Psoas muscle (tissue), 8 donors: Measurements from ENCODE around the gene CEP135. TPM values are rescaled to one million over a fixed set of nuclear protein-coding genes. Genes with fewer than 3 reads are reported as not detected.

Experiments
- ATAC-seq, 4 donors: fragments of 200-7000 bp; cut with Tn5 transposase; one replicate each; pipeline ENCODE4 v1.9.1; 2020; ENCODE audit warnings: moderate library complexity in 3 of 4, mild to moderate bottlenecking in 2 of 4
- DNase-seq, 2 donors: peaks; one replicate each; pipeline ENCODE4 v3.0.0-alpha.2; 2020
- H3K27ac ChIP-seq: fragments of 200-600 bp; one replicate; pipeline ENCODE4 v1.8.0; 2022
- H3K27me3 ChIP-seq, 3 donors: fragments of 200-600 bp in 1 of 3; one replicate each; pipeline versions ENCODE4 v1.6.1 to v1.8.0; 2013 to 2022; ENCODE audit warnings: low read length in 2 of 3, mild to moderate bottlenecking in 2 of 3, moderate library complexity in 1 of 3; ENCODE audit not compliant: insufficient read depth in 3 of 3
- H3K36me3 ChIP-seq, 2 donors: fragments of 200-600 bp in 1 of 2; one replicate each; pipeline versions ENCODE4 v1.6.1 to v1.8.0; 2013 to 2022; ENCODE audit warnings: low read depth in 1 of 2, mild to moderate bottlenecking in 1 of 2, moderate library complexity in 1 of 2; ENCODE audit not compliant: insufficient read depth in 1 of 2
- H3K4me1 ChIP-seq: fragments of 200-600 bp; one replicate; pipeline ENCODE4 v1.8.0; 2022
- H3K4me3 ChIP-seq: fragments of 200-600 bp; one replicate; pipeline ENCODE4 v1.8.0; 2022; ENCODE audit warnings: mild to moderate bottlenecking
- H3K9me3 ChIP-seq: fragments of 200-600 bp; one replicate; pipeline ENCODE4 v1.8.0; 2022
- CTCF ChIP-seq: fragments of 200-600 bp; IDR thresholded peaks from one replicate; pipeline ENCODE4 v1.8.0; 2022; ENCODE audit warnings: antibody characterized with exemption
- WGBS, 3 donors: extraction: QIAGEN DNeasy Blood & Tissue Kit; methylation state at CpG; one replicate each; pipeline versions ENCODE4 v1.1.6 to v1.1.7; 2013; 5-methylcytosine and 5-hydroxymethylcytosine counted together
- intact Hi-C, 2 donors: fragments of 100-400 bp; cut with DNase I; formaldehyde crosslinking; loops; one replicate each; pipeline versions ENCODE4 v1.11.0 to v1.14.2; 2022
- polyA plus RNA-seq, 3 donors: library from polyadenylated mRNA; stranded (reverse); fragments of 200-250 nt; gene quantifications; one replicate each; pipeline ENCODE4 v1.2.3, GENCODE V29; 2013
- total RNA-seq, 4 donors: library from RNA; stranded (reverse); fragmentation: NEBNext Ultra II Directional in 2 of 4; extraction: Animal tissue kit (Norgen Biotek cat#: 25700) in 2 of 4; gene quantifications; one replicate each; pipeline versions ENCODE4 v1.2.1 to v1.2.4, GENCODE V29; 2021 to 2023
- donor health status: healthy with polysubstance abuse.
- donor health status: DM: no; HTN: no; CAD: no; lungs with moderate emphysema.
- donor health status: Bipolar disorder and iron deficiency.
- donor health status: healthy.
- donor health status: DM: yes; HTN: yes; CAD: no.
- donor health status: DM: no; HTN: no; CAD: no.
- donor health status: DM: no; HTN: no; CAD: no.
- donor health status: DM: yes; HTN: yes; CAD: no.

CEP135 gene
- total and polyA plus RNA-seq, 7 donors, result 0.55 to 2.0 (median 1.6) TPM

- 97 to 99% (median 98%) methylated on average over 2 of the region's 2 CpGs for WGBS, 3 donors
- intact Hi-C loops, result no loop called here
These were observed 55.5 kb downstream of the CEP135 start for GRCh38 chr4:56004235-56004634.

GRCh38 chr4:56007154-56007553 lies 58.4 kb downstream of the CEP135 start:
- H3K27me3 ChIP-seq, result no peaks in the 10 kb centered on the region
- TF ChIP-seq CTCF, result no peak
- intact Hi-C loops, result no loop called here
- DNase-seq, result no peak
- H3K27ac ChIP-seq, result no peak overlapping the region
- no peaks in the 10 kb centered on the region for H3K4me1 ChIP-seq
- ATAC-seq, result no peak
- peaks cover 2% of the 10 kb centered on the region for H3K9me3 ChIP-seq
- H3K36me3 ChIP-seq, result peaks cover 0 to 21% of the 10 kb centered on the region in 2 donors
- no peak overlapping the region for H3K4me3 ChIP-seq

More at GRCh38 chr4:56004235-56004634, 55.5 kb downstream of the CEP135 start:
- Histone ChIP-seq H3K27me3 (no peaks in the 10 kb centered on the region), H3K4me3 (no peak overlapping the region), H3K27ac (no peak overlapping the region), H3K4me1 (no peaks in the 10 kb centered on the region), H3K36me3 (peaks cover 7 to 20% of the 10 kb centered on the region in 2 donors), H3K9me3 (peaks cover 3% of the 10 kb centered on the region)
- DNase-seq, result no peak
- ATAC-seq, result no peak
- no peak for TF ChIP-seq CTCF

- Histone ChIP-seq H3K9me3 (no peaks in the 10 kb centered on the region), H3K27ac (no peak overlapping the region), H3K27me3 (no peaks in the 10 kb centered on the region), H3K4me1 (no peaks in the 10 kb centered on the region), H3K36me3 (peaks cover 0 to 31% of the 10 kb centered on the region in 2 donors), H3K4me3 (no peak overlapping the region)
- intact Hi-C loops, result no loop called here
- ATAC-seq (no peak), DNase-seq (no peak)
- TF ChIP-seq CTCF, result no peak
These were observed 59.5 kb downstream of the CEP135 start for GRCh38 chr4:56008206-56008605.

- Histone ChIP-seq H3K4me3 (no peak overlapping the region), H3K9me3 (peaks cover 5% of the 10 kb centered on the region), H3K36me3 (peaks cover 0 to 9% of the 10 kb centered on the region in 2 donors), H3K27me3 (no peaks in the 10 kb centered on the region), H3K27ac (no peak overlapping the region), H3K4me1 (no peaks in the 10 kb centered on the region)
- intact Hi-C loops, result no loop called here
- TF ChIP-seq CTCF, result no peak
- DNase-seq (no peak), ATAC-seq (no peak)
These were observed 77.9 kb downstream of the CEP135 start for GRCh38 chr4:56026596-56026995.

DNA sequence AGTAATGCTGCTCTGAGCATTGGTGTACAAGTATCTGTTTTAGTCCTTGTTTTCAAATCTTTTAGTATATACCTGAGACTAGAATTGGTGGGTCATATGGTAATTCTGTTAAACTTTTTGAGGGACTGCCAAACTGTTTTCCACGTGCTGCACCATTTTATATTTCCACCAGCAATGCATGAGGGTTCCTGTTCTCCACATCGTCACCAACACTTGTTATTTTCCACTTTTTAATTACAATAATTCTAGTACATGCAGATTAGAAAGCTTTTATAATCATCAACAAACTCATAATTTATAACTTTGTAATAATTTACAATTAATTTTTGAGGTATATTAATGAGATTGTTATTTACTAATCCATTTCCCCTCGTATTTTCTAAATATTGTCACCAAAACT lies 79.4 kb downstream of the CEP135 start:
- no peak for TF ChIP-seq CTCF
- no peak overlapping the region for H3K4me3 ChIP-seq
- WGBS, 3 donors, result 97 to 98% (median 97%) methylated on average over 3 of the region's 3 CpGs
- no peak for DNase-seq
- intact Hi-C loops, result no loop called here
- peaks cover 5% of the 10 kb centered on the region for H3K9me3 ChIP-seq
- no peaks in the 10 kb centered on the region for H3K27me3 ChIP-seq
- ATAC-seq, result no peak
- H3K36me3 ChIP-seq, result peaks cover 0 to 9% of the 10 kb centered on the region in 2 donors
- H3K4me1 ChIP-seq, result no peaks in the 10 kb centered on the region
- no peak overlapping the region for H3K27ac ChIP-seq
